SK-N-SH treated with all-trans-retinoic acid at 6 μM for 48 hours (cell line): ENCODE measurements around the gene IL10RA.

Experiments used
- ATAC-seq: fragments of 200-7000 bp; cut with Tn5 transposase; 3 replicates; pipeline ENCODE4 v1.9.1; 2020; ENCODE audit warnings: mild to moderate bottlenecking, moderate library complexity
- ARNTL ChIP-seq: fragments of 450-650 bp; formaldehyde crosslinking; IDR thresholded peaks from 2 replicates; pipeline ENCODE4 v1.5.0; 2020; ENCODE audit warnings: low read depth, mild to moderate bottlenecking, moderate library complexity, borderline replicate concordance
- BACH2 ChIP-seq: fragments of 250-450 bp; sonication (Bioruptor Pico); IDR thresholded peaks from 2 replicates; pipeline ENCODE4 v1.9.0; 2021; ENCODE audit warnings: mild to moderate bottlenecking, borderline replicate concordance
- CSDC2 ChIP-seq: fragments of 250-450 bp; sonication (Bioruptor Pico); IDR thresholded peaks from 2 replicates; pipeline ENCODE4 v1.5.0; 2020; ENCODE audit warnings: mild to moderate bottlenecking, moderate library complexity
- ESRRG ChIP-seq: fragments of 250-450 bp; sonication (Bioruptor Pico); IDR thresholded peaks from 2 replicates; pipeline ENCODE4 v1.6.1; 2021; ENCODE audit warnings: mild to moderate bottlenecking
- GLIS3 ChIP-seq: fragments of 250-450 bp; sonication (Bioruptor Pico); IDR thresholded peaks from 2 replicates; pipeline ENCODE4 v1.5.0; 2020; ENCODE audit warnings: mild to moderate bottlenecking, moderate library complexity
- ISL1 ChIP-seq: fragments of 250-450 bp; sonication (Bioruptor Pico); IDR thresholded peaks from 2 replicates; pipeline ENCODE4 v2.1.2; 2022; ENCODE audit warnings: mild to moderate bottlenecking, moderate library complexity
- OSR1 ChIP-seq: fragments of 250-450 bp; sonication (Bioruptor Pico); IDR thresholded peaks from 2 replicates; pipeline ENCODE4 v1.8.0; 2022; ENCODE audit warnings: moderate library complexity, mild to moderate bottlenecking, inconsistent platforms
- PPARA ChIP-seq: fragments of 250-450 bp; sonication (Bioruptor Pico); IDR thresholded peaks from 2 replicates; pipeline ENCODE4 v1.5.0; 2020; ENCODE audit warnings: mild to moderate bottlenecking, borderline replicate concordance
- RARB ChIP-seq: fragments of 250-450 bp; sonication (Bioruptor Pico); IDR thresholded peaks from 2 replicates; pipeline ENCODE4 v1.8.0; 2021; ENCODE audit warnings: mild to moderate bottlenecking, moderate library complexity
- SNAI2 ChIP-seq: fragments of 250-450 bp; sonication (Bioruptor Pico); IDR thresholded peaks from 2 replicates; pipeline ENCODE4 v1.5.0; 2020; ENCODE audit warnings: mild to moderate bottlenecking, moderate library complexity
- TOX ChIP-seq: fragments of 250-450 bp; sonication (Bioruptor Pico); IDR thresholded peaks from 2 replicates; pipeline ENCODE4 v1.8.0; 2021; ENCODE audit warnings: mild to moderate bottlenecking, moderate library complexity, borderline replicate concordance
- ZC3H10 ChIP-seq: fragments of 250-450 bp; sonication (Bioruptor Pico); IDR thresholded peaks from 2 replicates; pipeline ENCODE4 v1.5.1; 2021; ENCODE audit warnings: mild to moderate bottlenecking, moderate library complexity
- ZFP30 ChIP-seq: fragments of 450-650 bp; formaldehyde crosslinking; IDR thresholded peaks from 2 replicates; pipeline ENCODE4 v1.5.0; 2022; ENCODE audit warnings: mild to moderate bottlenecking, moderate library complexity
- ZNF565 ChIP-seq: fragments of 450-650 bp; formaldehyde crosslinking; conservative IDR thresholded peaks from 2 replicates; pipeline ENCODE4 v1.5.0; 2020; ENCODE audit warnings: low read depth, mild to moderate bottlenecking, moderate library complexity
- ZNF8 ChIP-seq: fragments of 450-650 bp; formaldehyde crosslinking; IDR thresholded peaks from 2 replicates; pipeline ENCODE4 v1.5.0; 2020; ENCODE audit warnings: mild to moderate bottlenecking, moderate library complexity
- TF ChIP-seq, protein P1 (sequence below): fragments of 250-450 bp; sonication (Bioruptor Pico); IDR thresholded peaks from 2 replicates; pipeline ENCODE4 v1.8.0; 2020; ENCODE audit warnings: mild to moderate bottlenecking, moderate library complexity, borderline replicate concordance
- TF ChIP-seq, protein P2 (sequence below): fragments of 250-450 bp; sonication (Bioruptor Pico); IDR thresholded peaks from 2 replicates; pipeline ENCODE4 v1.5.1; 2021; ENCODE audit warnings: mild to moderate bottlenecking, moderate library complexity
- TF ChIP-seq, protein P3 (sequence below): fragments of 250-450 bp; sonication (Bioruptor Pico); IDR thresholded peaks from 2 replicates; pipeline ENCODE4 v1.5.1; 2020; ENCODE audit warnings: low read depth, mild to moderate bottlenecking, moderate library complexity

IL10RA gene

DNA sequence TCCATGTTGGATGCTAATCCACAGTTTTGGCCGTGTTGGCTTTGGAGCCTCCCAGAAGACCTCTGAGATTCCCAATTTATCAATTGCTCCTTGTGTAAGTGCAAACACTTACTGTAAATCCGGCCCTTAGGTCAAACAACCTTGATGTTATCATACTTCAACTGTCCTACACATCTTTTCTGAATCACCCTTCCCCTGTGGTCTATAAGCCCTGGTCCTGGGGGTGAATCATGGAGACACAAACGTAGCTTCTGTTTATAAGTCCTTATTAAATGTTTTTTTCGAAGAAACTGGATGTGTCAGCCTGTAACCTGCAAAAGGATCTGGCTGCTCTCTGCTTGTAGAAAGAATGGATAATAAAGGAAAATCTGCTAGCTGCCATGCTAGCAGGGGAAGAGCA, 1.7 kb upstream of the IL10RA start:
- TF ChIP-seq OSR1 (CRISPR knock-in tag) (no peak), GLIS3 (CRISPR knock-in tag) (no peak), ZNF565 (CRISPR knock-in tag) (no peak), TOX (CRISPR knock-in tag) (no peak), ISL1 (no peak), CSDC2 (CRISPR knock-in tag) (no peak), ZFP30 (CRISPR knock-in tag) (no peak), SNAI2 (CRISPR knock-in tag) (no peak), ZNF8 (CRISPR knock-in tag) (no peak), ARNTL (CRISPR knock-in tag) (no peak)
- TF ChIP-seq, protein P1, sequence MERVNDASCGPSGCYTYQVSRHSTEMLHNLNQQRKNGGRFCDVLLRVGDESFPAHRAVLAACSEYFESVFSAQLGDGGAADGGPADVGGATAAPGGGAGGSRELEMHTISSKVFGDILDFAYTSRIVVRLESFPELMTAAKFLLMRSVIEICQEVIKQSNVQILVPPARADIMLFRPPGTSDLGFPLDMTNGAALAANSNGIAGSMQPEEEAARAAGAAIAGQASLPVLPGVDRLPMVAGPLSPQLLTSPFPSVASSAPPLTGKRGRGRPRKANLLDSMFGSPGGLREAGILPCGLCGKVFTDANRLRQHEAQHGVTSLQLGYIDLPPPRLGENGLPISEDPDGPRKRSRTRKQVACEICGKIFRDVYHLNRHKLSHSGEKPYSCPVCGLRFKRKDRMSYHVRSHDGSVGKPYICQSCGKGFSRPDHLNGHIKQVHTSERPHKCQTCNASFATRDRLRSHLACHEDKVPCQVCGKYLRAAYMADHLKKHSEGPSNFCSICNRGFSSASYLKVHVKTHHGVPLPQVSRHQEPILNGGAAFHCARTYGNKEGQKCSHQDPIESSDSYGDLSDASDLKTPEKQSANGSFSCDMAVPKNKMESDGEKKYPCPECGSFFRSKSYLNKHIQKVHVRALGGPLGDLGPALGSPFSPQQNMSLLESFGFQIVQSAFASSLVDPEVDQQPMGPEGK (CRISPR knock-in tag): no peak
- TF ChIP-seq, protein P2, sequence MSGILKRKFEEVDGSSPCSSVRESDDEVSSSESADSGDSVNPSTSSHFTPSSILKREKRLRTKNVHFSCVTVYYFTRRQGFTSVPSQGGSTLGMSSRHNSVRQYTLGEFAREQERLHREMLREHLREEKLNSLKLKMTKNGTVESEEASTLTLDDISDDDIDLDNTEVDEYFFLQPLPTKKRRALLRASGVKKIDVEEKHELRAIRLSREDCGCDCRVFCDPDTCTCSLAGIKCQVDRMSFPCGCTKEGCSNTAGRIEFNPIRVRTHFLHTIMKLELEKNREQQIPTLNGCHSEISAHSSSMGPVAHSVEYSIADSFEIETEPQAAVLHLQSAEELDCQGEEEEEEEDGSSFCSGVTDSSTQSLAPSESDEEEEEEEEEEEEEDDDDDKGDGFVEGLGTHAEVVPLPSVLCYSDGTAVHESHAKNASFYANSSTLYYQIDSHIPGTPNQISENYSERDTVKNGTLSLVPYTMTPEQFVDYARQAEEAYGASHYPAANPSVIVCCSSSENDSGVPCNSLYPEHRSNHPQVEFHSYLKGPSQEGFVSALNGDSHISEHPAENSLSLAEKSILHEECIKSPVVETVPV (CRISPR knock-in tag): no peak
- TF ChIP-seq, protein P3, sequence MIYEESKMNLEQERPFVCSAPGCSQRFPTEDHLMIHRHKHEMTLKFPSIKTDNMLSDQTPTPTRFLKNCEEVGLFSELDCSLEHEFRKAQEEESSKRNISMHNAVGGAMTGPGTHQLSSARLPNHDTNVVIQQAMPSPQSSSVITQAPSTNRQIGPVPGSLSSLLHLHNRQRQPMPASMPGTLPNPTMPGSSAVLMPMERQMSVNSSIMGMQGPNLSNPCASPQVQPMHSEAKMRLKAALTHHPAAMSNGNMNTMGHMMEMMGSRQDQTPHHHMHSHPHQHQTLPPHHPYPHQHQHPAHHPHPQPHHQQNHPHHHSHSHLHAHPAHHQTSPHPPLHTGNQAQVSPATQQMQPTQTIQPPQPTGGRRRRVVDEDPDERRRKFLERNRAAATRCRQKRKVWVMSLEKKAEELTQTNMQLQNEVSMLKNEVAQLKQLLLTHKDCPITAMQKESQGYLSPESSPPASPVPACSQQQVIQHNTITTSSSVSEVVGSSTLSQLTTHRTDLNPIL: no peak
- no peak for ATAC-seq

DNA sequence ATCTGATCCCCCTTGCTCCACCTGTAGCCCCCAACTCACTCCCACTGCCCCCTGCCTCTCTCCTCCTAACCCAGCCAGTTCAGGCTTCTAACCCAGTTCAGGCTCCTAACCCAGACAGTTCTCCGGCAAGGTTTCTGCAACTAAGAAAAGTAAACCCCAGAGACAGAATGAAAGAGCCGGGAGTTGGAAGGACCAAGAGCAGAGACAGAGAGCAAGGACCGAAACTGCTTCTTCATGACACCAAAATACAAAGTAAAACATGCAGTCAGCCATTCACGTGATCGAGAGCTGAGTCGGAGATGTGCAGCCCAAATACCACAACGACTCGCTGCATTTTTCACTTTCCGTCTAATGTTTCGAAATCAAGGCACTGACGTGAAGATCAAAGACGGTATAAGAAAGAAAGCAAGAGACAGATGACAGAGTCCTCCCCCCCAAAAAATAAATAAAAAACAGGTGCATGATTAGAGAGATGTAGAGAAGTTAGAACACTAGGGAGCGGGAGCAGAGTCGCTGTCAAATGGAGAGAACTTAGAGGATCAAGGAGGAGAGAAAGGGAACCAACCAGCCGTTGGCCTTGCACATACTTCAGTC, 884 bp downstream of the IL10RA start:
- ATAC-seq: no peak
- TF ChIP-seq, protein P1 (CRISPR knock-in tag): no peak
- no peak for TF ChIP-seq ZNF8 (CRISPR knock-in tag)
- TF ChIP-seq RARB (CRISPR knock-in tag): no peak
- TF ChIP-seq, protein P2 (CRISPR knock-in tag): no peak
- TF ChIP-seq ZC3H10 (CRISPR knock-in tag): no peak
- no peak for TF ChIP-seq PPARA (CRISPR knock-in tag)
- TF ChIP-seq ZNF565 (CRISPR knock-in tag): no peak
- no peak for TF ChIP-seq ESRRG (CRISPR knock-in tag)

DNA sequence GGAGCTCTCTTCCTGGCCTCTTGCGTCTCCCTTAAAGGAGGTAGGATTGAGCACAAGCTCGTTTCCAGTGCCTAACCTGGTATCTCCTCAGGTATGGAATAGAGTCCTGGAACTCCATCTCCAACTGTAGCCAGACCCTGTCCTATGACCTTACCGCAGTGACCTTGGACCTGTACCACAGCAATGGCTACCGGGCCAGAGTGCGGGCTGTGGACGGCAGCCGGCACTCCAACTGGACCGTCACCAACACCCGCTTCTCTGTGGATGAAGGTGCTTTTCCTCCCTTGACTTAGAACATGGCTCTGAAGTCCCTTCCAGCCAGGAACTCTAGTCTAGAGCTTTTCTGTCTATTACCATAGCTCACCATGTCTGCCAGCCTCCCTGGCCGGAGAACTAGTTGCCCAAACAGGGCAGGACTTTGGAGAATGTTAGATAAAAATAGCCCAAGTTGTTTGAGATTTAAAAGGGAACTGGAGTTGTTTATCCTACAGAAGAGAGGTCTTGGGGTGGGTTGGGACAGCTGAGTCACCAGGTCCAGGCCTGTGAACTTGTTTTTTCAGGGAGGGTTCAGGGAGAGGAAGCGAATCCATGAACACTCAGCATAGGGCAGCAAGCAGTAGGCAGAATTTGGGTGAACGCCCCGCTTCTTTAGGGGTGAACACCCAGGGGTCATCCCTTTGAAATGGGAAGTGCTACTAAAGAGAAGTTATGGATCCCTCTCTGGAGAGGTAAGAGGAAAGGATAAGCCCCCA, 3.3 kb downstream of the IL10RA start:
- no peak for TF ChIP-seq ZNF8 (CRISPR knock-in tag)
- no peak for TF ChIP-seq ZFP30 (CRISPR knock-in tag)
- no peak for TF ChIP-seq BACH2 (CRISPR knock-in tag)
- no peak for ATAC-seq

DNA sequence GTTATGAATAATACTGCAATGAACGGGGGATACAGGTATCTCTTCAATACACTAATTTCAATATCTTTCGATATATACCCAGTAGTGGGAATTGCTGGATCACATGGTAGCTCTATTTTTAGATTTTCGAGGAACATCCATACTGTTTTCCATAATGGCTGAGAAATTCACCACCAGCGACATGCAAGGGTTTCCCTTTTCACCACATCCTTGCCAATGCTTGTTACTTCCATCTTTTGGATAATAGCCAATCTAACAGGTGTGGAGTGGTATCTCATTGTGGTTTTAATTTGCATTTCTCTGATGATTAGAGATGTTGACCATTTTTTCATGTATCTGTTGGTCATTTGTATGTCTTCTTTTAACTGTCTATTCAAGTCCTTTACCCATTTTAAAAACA, 5.9 kb downstream of the IL10RA start:
- ATAC-seq: no peak

More for the DNA sequence above, 5.9 kb downstream of the IL10RA start:
- TF ChIP-seq ISL1 (no peak), TOX (CRISPR knock-in tag) (no peak), GLIS3 (CRISPR knock-in tag) (no peak), ZNF565 (CRISPR knock-in tag) (no peak), ZFP30 (CRISPR knock-in tag) (no peak)
